ENCODE measurements around the gene LRRC52.

LRRC52 gene

GRCh38 chr1:165539306-165539705 is 4.5 kb upstream of the LRRC52 start:
- DNase-seq, result no peak

GRCh38 chr1:165539908-165540307 is 3.9 kb upstream of the LRRC52 start:
- no peak for DNase-seq

GRCh38 chr1:165542015-165542631 is 1.7 kb upstream of the LRRC52 start:
- DNase-seq, result no peak

GRCh38 chr1:165542647-165543046 is 1.2 kb upstream of the LRRC52 start:
- DNase-seq, result no peak

GRCh38 chr1:165544996-165545395 is 1.2 kb downstream of the LRRC52 start:
- no peak for DNase-seq

GRCh38 chr1:165545974-165546373 is 2.2 kb downstream of the LRRC52 start:
- DNase-seq, result no peak

GRCh38 chr1:165549973-165550372 is 6.2 kb downstream of the LRRC52 start:
- DNase-seq, result no peak

- no peak for DNase-seq
Measured at GRCh38 chr1:165551469-165551868, 7.7 kb downstream of the LRRC52 start.

GRCh38 chr1:165560883-165561656 is 17.3 kb downstream of the LRRC52 start:
- no peak for DNase-seq

- DNase-seq, result no peak
Measured at GRCh38 chr1:165562571-165562970, 18.8 kb downstream of the LRRC52 start.

GRCh38 chr1:165563551-165563950 is 19.8 kb downstream of the LRRC52 start:
- no peak for DNase-seq

- DNase-seq, result no peak
Measured at GRCh38 chr1:165564561-165564960, 20.8 kb downstream of the LRRC52 start.

- DNase-seq, result no peak
Measured at GRCh38 chr1:165565751-165566490, 22.1 kb downstream of the LRRC52 start.

GRCh38 chr1:165570078-165570477 is 26.3 kb downstream of the LRRC52 start:
- DNase-seq, result no peak

GRCh38 chr1:165573787-165574186 is 30.0 kb downstream of the LRRC52 start:
- no peak for DNase-seq

- DNase-seq, result no peak
Measured at GRCh38 chr1:165574295-165574694, 30.5 kb downstream of the LRRC52 start.

GRCh38 chr1:165575468-165576099 is 31.8 kb downstream of the LRRC52 start:
- DNase-seq, result no peak

- DNase-seq, result no peak
Measured at GRCh38 chr1:165576536-165576935, 32.7 kb downstream of the LRRC52 start.

- DNase-seq, result no peak
Measured at GRCh38 chr1:165577707-165578106, 33.9 kb downstream of the LRRC52 start.

- DNase-seq, result no peak
Measured at GRCh38 chr1:165580931-165581871, 37.4 kb downstream of the LRRC52 start.

GRCh38 chr1:165581926-165582325 is 38.1 kb downstream of the LRRC52 start:
- DNase-seq, result no peak

GRCh38 chr1:165586398-165586797 is 42.6 kb downstream of the LRRC52 start:
- DNase-seq, result no peak
